ENCODE data around the gene CTAGE15.
"Not testable (repeated sequence)": the region's sequence is repeated elsewhere in the genome, so short reads cannot be mapped to it uniquely, and the experiment has no call there.

Gene CTAGE15, protein sequence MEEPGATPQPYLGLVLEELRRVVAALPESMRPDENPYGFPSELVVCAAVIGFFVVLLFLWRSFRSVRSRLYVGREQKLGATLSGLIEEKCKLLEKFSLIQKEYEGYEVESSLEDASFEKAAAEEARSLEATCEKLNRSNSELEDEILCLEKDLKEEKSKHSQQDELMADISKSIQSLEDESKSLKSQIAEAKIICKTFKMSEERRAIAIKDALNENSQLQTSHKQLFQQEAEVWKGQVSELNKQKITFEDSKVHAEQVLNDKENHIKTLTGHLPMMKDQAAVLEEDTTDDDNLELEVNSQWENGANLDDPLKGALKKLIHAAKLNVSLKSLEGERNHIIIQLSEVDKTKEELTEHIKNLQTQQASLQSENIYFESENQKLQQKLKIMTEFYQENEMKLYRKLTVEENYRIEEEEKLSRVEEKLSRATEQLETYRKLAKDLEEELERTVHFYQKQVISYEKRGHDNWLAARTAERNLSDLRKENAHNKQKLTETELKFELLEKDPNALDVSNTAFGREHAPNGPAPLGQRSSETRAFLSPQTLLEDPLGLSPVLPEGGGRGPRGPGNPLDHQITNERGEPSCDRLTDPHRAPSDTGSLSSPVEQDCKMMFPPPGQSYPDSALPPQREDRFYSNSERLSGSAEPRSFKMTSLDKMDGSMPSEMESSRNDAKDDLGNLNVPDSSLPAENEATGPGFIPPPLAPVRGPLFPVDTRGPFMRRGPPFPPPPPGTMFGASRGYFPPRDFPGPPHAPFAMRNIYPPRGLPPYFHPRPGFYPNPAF

DNA sequence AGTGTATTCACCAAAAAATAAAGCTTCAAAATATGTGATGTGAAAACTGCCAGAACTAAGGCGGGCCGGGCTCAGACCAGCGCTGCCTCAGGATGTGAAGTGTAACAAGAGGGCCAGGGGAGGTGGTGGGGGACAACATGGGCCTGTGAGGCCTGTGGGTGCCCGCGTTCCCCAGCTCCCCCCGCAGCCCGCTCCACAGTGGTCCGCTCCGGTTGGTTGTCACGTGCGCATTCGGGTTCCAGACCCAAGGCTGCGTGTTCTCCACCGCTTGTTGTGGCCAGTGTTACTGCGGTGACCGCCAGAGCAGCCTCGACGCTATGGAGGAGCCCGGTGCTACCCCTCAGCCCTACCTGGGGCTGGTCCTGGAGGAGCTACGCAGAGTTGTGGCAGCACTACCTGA lies at the start of gene CTAGE15:
Gene CTAGE15, plus strand, starts transcription at position 301 of the 400 bp plus-strand sequence. Its CDS starts 17 bp downstream, at position 318.
- H3K4me3 ChIP-seq (ENCODE audit: low read depth, low read length); CTCF ChIA-PET; H3K27ac ChIP-seq (ENCODE audit: extremely low read depth, low read depth, low read length); POLR2A ChIA-PET; H3K9me3 ChIP-seq (ENCODE audit: control insufficient read depth, insufficient read depth, low read depth, low read length); H3K36me3 ChIP-seq (ENCODE audit: control insufficient read depth in 2 of 2, insufficient read depth in 1 of 2, low read length in 2 of 2); H3K4me1 ChIP-seq (ENCODE audit: control insufficient read depth, insufficient read depth, low read length): not testable (repeated sequence)

DNA sequence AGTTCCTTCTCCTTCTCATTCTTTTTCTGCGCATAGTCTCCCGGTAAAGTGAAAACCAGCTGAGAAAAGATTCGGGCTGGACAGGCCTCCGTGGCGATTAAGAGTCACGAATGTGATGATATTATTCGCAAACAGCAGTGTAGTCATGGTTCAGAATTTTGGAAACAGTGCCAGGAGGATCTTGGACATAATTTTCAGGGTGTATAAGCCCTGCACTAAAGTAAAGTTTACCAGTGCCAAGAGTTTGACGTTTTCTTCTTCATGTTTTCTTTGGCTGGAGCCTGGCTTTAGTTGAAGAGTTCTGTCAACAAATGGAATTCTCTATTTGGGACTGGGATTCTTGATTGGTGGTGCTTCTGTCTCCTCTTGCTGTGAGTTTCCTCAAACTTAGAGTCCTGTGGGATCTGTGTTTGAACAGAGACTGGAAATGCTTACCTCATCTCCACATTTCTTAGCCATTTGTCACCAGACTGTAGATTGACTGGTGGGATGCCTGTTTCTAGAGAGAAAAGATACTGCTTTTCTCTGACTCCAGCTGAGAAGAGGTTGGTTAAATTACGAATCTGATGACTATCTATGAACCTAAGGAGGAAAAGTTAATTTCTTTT lies 49.2 kb upstream of the CTAGE15 start:
- CTCF ChIA-PET, POLR2A ChIA-PET: not testable (repeated sequence)

DNA sequence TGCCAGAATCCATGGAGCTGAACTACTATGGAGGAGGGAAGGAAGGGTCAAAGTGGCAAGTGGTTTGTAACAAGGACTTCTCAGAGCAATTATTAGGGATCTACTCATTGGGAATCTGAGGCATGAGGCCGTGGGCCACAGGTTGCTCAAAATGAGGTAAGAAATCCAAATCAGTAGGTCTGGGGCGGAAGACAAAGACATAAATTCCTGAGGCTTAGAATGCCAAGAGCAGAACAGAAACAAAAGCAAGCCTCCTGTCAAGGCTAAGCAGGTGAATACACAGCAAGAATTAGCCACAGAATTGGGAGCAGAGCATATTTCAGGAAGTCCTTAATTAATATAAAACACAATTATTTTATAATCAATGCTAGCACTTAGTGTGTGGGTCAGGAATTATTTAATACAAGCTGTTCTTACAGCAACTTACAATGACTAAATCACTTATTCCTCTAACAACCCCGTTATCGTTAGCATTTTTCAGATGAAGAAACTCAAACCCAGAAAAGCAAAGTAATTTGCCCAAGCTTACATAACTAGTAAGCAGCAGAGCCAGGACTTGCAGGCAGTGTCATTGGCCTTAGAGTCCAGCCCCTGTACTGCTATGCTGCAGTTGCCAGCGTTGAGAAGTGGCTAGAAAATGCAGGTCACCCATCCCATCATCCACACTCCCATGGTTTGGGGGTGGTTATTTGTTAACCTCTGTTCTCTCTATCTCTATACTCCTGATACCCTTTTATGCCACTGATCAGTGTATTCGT lies 40.3 kb upstream of the CTAGE15 start:
- CTCF ChIA-PET; POLR2A ChIA-PET; H3K36me3 ChIP-seq (ENCODE audit: control insufficient read depth in 2 of 2, insufficient read depth in 1 of 2, low read length in 2 of 2); H3K9me3 ChIP-seq (ENCODE audit: control insufficient read depth, insufficient read depth, low read depth, low read length); H3K4me3 ChIP-seq (ENCODE audit: low read depth, low read length); H3K27ac ChIP-seq (ENCODE audit: extremely low read depth, low read depth, low read length); H3K4me1 ChIP-seq (ENCODE audit: control insufficient read depth, insufficient read depth, low read length): not testable (repeated sequence)

More for the DNA sequence above, 49.2 kb upstream of the CTAGE15 start:
- H3K9me3 ChIP-seq (ENCODE audit: control insufficient read depth, insufficient read depth, low read depth, low read length); H3K4me1 ChIP-seq (ENCODE audit: control insufficient read depth, insufficient read depth, low read length); H3K4me3 ChIP-seq (ENCODE audit: low read depth, low read length); H3K27ac ChIP-seq (ENCODE audit: extremely low read depth, low read depth, low read length); H3K36me3 ChIP-seq (ENCODE audit: control insufficient read depth in 2 of 2, insufficient read depth in 1 of 2, low read length in 2 of 2): not testable (repeated sequence)

DNA sequence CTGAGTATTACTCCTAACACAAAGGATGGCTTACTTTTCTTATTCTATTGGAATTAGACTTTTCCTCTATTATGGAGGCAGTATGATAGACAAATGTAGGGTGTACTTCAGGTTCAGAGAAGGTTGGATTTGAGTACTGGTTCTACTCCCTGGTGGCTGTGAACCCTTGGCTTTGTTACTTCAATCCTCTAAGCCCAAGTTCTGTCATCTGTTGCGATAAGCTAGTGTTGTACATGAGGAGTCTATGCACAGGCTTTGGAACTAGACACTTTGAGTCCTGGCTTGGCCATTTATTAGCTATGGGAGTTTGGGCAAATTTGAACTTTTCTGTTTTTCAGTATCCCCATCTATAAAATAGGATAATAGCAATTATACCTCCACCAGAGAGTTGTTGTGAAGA lies 39.7 kb upstream of the CTAGE15 start:
- H3K4me3 ChIP-seq (ENCODE audit: low read depth, low read length); H3K4me1 ChIP-seq (ENCODE audit: control insufficient read depth, insufficient read depth, low read length); CTCF ChIA-PET; H3K27ac ChIP-seq (ENCODE audit: extremely low read depth, low read depth, low read length); H3K9me3 ChIP-seq (ENCODE audit: control insufficient read depth, insufficient read depth, low read depth, low read length); H3K36me3 ChIP-seq (ENCODE audit: control insufficient read depth in 2 of 2, insufficient read depth in 1 of 2, low read length in 2 of 2); POLR2A ChIA-PET: not testable (repeated sequence)

DNA sequence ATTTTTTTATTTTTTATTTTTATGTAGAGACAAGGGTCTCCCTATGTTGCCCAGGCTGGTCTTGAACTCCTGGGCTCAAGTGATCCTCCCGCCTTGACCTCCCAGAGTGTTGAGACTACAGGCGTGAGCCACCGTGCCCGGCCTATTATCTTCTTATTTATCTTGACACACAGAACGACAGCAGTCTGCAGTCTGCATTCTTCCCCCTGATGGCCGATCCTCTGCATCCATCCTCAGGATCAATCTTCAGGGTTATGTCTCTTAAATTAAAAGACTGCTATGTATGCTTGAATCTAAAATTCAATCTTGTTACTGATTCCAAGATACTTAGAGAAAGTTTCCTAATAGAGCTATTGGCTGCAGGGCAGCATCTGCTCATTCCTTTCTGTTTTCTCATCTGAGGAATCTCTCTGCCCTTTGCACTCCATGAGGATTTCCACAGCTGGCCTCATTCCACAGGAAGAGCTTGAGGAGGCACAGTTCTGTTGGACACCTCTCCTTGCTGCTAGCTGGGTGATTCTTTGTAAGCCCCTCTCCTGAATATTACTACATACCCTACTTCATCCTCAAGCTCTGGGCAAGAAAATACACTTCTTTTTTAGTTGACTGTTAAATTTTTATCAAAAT lies 38.3 kb upstream of the CTAGE15 start:
- POLR2A ChIA-PET; H3K4me3 ChIP-seq (ENCODE audit: low read depth, low read length): not testable (repeated sequence)

DNA sequence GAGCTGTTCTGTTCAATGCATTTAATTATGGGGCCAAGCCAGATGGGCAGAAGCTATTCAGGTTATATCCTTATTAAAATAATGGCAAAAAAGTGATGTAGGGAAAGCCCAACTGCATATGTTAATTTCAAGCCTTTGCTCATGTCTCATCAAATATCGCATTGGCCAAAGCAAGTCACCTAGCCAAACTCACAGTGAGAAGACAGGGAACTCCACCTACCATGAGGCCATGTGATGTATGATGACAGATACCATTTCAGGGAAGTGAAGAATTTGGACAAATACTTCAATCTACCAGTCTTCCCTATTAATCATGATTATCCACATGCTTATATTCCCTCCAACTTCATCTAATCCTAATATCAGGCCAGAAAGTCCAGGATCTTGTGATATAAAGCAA lies 35.2 kb upstream of the CTAGE15 start:
- H3K9me3 ChIP-seq (ENCODE audit: control insufficient read depth, insufficient read depth, low read depth, low read length); H3K27ac ChIP-seq (ENCODE audit: extremely low read depth, low read depth, low read length); H3K36me3 ChIP-seq (ENCODE audit: control insufficient read depth in 2 of 2, insufficient read depth in 1 of 2, low read length in 2 of 2); CTCF ChIA-PET; H3K4me1 ChIP-seq (ENCODE audit: control insufficient read depth, insufficient read depth, low read length); POLR2A ChIA-PET; H3K4me3 ChIP-seq (ENCODE audit: low read depth, low read length): not testable (repeated sequence)

More for the DNA sequence above, 38.3 kb upstream of the CTAGE15 start:
- H3K4me1 ChIP-seq (ENCODE audit: control insufficient read depth, insufficient read depth, low read length); CTCF ChIA-PET; H3K36me3 ChIP-seq (ENCODE audit: control insufficient read depth in 2 of 2, insufficient read depth in 1 of 2, low read length in 2 of 2); H3K9me3 ChIP-seq (ENCODE audit: control insufficient read depth, insufficient read depth, low read depth, low read length); H3K27ac ChIP-seq (ENCODE audit: extremely low read depth, low read depth, low read length): not testable (repeated sequence)

DNA sequence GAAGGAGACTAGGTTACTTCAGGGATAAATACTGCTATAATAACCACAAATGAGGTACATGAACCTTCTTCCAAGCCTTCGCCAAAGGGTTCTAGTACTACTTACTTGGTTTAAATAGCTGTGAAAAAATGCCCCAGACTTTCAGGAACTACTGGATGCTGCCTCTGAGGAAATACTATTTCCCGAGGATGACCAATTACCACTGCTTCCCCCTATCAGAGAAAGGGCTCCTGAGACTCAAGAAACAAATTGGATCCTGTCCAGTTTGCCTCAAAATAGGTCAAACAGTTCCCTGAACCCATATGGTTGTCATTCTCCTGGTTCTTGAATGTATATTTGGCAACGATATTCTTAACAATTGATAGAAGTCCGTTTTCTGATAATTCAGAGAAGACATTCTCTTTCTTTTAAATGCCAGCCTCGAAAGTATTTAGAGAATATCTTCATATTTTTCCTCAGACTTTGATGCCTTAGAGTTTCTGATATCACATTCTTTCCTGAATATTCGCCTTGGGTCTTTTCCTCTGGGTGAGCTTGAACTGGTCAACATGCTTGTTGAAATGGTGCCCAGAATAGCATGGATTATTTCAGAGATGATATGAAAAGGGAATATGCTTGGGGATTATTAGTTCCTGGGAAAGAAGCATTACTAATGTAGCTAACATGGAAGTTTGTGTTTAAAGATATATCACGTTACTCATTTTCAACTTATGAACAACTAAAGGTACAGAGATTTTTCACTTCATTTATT lies 28.1 kb upstream of the CTAGE15 start:
- H3K9me3 ChIP-seq (ENCODE audit: control insufficient read depth, insufficient read depth, low read depth, low read length): not testable (repeated sequence)

DNA sequence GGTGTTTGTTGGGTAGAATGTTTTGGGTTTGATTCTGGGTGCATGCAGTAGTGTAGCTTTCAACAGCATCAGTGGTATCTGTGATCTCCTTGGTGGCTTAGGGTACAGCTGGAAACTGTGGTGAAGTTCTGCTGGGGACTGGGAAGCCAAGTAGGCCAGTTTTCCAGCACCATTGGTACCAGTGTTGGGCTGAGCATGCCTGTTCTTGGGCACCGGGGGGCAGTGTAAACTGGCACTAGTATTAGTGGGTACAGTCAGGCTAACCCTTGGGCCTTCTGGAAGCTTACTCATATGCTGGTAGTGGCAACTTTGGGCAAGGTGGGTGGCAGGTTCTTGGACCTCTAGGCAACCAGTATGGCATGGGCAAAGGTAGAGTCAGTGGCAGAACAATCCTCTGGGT lies 15.6 kb upstream of the CTAGE15 start:
- POLR2A ChIA-PET; H3K27ac ChIP-seq (ENCODE audit: extremely low read depth, low read depth, low read length); H3K36me3 ChIP-seq (ENCODE audit: control insufficient read depth in 2 of 2, insufficient read depth in 1 of 2, low read length in 2 of 2); H3K4me1 ChIP-seq (ENCODE audit: control insufficient read depth, insufficient read depth, low read length); H3K4me3 ChIP-seq (ENCODE audit: low read depth, low read length); CTCF ChIA-PET; H3K9me3 ChIP-seq (ENCODE audit: control insufficient read depth, insufficient read depth, low read depth, low read length): not testable (repeated sequence)

More for the DNA sequence above, 28.1 kb upstream of the CTAGE15 start:
- H3K4me3 ChIP-seq (ENCODE audit: low read depth, low read length); H3K27ac ChIP-seq (ENCODE audit: extremely low read depth, low read depth, low read length); H3K4me1 ChIP-seq (ENCODE audit: control insufficient read depth, insufficient read depth, low read length); H3K36me3 ChIP-seq (ENCODE audit: control insufficient read depth in 2 of 2, insufficient read depth in 1 of 2, low read length in 2 of 2); POLR2A ChIA-PET; CTCF ChIA-PET: not testable (repeated sequence)

DNA sequence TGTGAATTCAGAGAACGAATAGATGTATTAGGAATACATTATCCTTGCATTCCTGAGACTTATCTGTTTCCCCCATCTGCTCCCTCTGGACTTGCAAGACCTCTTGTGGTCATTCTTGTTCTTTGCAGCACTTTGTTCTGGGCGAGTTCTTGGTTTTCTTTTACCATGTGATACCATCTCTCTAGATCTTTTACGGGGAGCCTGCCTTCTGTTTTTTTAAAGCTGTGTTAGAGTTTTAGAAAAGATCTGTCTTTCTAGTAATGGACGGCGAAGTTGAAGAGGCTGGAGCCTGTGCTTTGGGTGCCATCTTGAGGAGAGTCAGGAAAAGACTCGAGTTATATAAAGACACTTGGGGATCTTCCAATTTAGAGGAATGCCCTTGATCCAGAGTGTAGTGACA lies 8.3 kb upstream of the CTAGE15 start:
- H3K9me3 ChIP-seq (ENCODE audit: control insufficient read depth, insufficient read depth, low read depth, low read length); H3K27ac ChIP-seq (ENCODE audit: extremely low read depth, low read depth, low read length); POLR2A ChIA-PET; H3K4me3 ChIP-seq (ENCODE audit: low read depth, low read length); H3K4me1 ChIP-seq (ENCODE audit: control insufficient read depth, insufficient read depth, low read length); CTCF ChIA-PET; H3K36me3 ChIP-seq (ENCODE audit: control insufficient read depth in 2 of 2, insufficient read depth in 1 of 2, low read length in 2 of 2): not testable (repeated sequence)

DNA sequence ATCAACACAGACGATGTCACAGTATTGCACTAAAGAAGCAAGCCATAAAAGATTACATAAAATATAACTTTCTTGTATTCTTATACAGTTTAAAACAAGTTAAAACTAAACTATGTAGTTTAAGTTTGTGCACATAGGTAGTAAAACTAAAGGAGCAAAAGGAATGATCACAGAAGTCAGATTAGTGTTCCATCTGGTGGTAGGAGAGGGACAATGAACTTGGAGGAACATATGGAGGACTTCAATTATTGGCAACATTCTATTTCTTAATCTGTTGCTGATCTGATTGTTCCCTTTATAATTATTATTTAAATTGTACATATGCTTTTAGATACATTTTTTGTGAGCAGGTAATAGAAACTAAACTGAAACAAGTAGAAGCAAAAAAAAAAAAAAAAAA lies 5.6 kb upstream of the CTAGE15 start:
- H3K36me3 ChIP-seq (ENCODE audit: control insufficient read depth in 2 of 2, insufficient read depth in 1 of 2, low read length in 2 of 2); H3K4me1 ChIP-seq (ENCODE audit: control insufficient read depth, insufficient read depth, low read length); CTCF ChIA-PET; H3K4me3 ChIP-seq (ENCODE audit: low read depth, low read length); POLR2A ChIA-PET; H3K27ac ChIP-seq (ENCODE audit: extremely low read depth, low read depth, low read length); H3K9me3 ChIP-seq (ENCODE audit: control insufficient read depth, insufficient read depth, low read depth, low read length): not testable (repeated sequence)
